GM12892 (cell line): ENCODE measurements around the gene TAS2R4.

Source experiments
- POLR2A ChIP-seq: IDR thresholded peaks from 2 replicates; pipeline ENCODE4 v1.6.1; 2011; ENCODE audit warnings: low read depth, low read length, control low read depth
- POLR2AphosphoS5 ChIP-seq: IDR thresholded peaks from 2 replicates; pipeline ENCODE4 v1.6.1; 2011; ENCODE audit warnings: low read depth, low read length, control low read depth
- TAF1 ChIP-seq: IDR thresholded peaks from 2 replicates; pipeline ENCODE4 v1.6.1; 2011; ENCODE audit warnings: low read depth, mild to moderate bottlenecking, control low read depth, low read length, borderline replicate concordance

- TF ChIP-seq POLR2AphosphoS5 (peak; percentile 99), TAF1 (peak; percentile 80; the same call in 1 of the 2 replicates), POLR2A (peak; percentile 97)
Observed at GRCh38 chr7:141737836-141738591, 38.5 kb upstream of the TAS2R4 start, which contains the start of gene SSBP1.
